Fibroblast of lung (primary cell): ENCODE data around the gene GCKR. TPM values are rescaled to one million over a fixed set of nuclear protein-coding genes. Genes with fewer than 3 reads are reported as not detected.

Experiments
- DNase-seq, 2 donors: peaks; one replicate each; pipeline versions ENCODE4 v3.0.0 to v3.0.0-alpha.2; 2010; ENCODE audit warnings: low read depth in 2 of 2
- H2AFZ ChIP-seq: 2 replicates; pipeline ENCODE4 v1.5.1; 2012; ENCODE audit warnings: low read length, control low read depth, inconsistent platforms
- H3K27ac ChIP-seq: 2 replicates; pipeline ENCODE4 v1.5.1; 2011; ENCODE audit warnings: low read length, control low read depth; ENCODE audit not compliant: insufficient read depth
- H3K27me3 ChIP-seq: 2 replicates; pipeline ENCODE4 v1.5.1; 2011; ENCODE audit warnings: mild to moderate bottlenecking, low read length; ENCODE audit not compliant: control insufficient read depth, insufficient read depth
- H3K36me3 ChIP-seq: 2 replicates; pipeline ENCODE4 v1.5.1; 2011; ENCODE audit warnings: low read length; ENCODE audit not compliant: control insufficient read depth, insufficient read depth
- H3K4me1 ChIP-seq: 2 replicates; pipeline ENCODE4 v1.5.1; 2011; ENCODE audit warnings: low read length; ENCODE audit not compliant: control insufficient read depth, insufficient read depth; ENCODE audit errors: extremely low read depth
- H3K4me2 ChIP-seq: 2 replicates; pipeline ENCODE4 v1.5.1; 2011; ENCODE audit warnings: low read length, control low read depth; ENCODE audit not compliant: insufficient read depth; ENCODE audit errors: extremely low read depth
- H3K4me3 ChIP-seq, 4 experiments: fragments of 200-600 bp in 1 of 4; sonication (generic) in 1 of 4; replicated peaks in 1 of 4; 2 replicates each; pipeline ENCODE4 v1.5.1; 2011 to 2016; ENCODE audit warnings: low read length in 4 of 4, low read depth in 3 of 4, mild to moderate bottlenecking in 3 of 4, control low read depth in 2 of 4, inconsistent platforms in 1 of 4, mixed read lengths in 1 of 4; ENCODE audit not compliant: insufficient read depth in 1 of 4; ENCODE audit errors: control extremely low read depth in 1 of 4
- H3K79me2 ChIP-seq: 2 replicates; pipeline ENCODE4 v1.5.1; 2012; ENCODE audit warnings: mild to moderate bottlenecking, low read length, inconsistent platforms; ENCODE audit not compliant: control insufficient read depth, insufficient read depth
- H3K9ac ChIP-seq: 2 replicates; pipeline ENCODE4 v1.5.1; 2011; ENCODE audit warnings: mild to moderate bottlenecking, low read length, control low read depth; ENCODE audit not compliant: insufficient read depth
- H3K9me3 ChIP-seq: 2 replicates; pipeline ENCODE4 v1.5.1; 2012; ENCODE audit warnings: low read depth, low read length; ENCODE audit not compliant: control insufficient read depth, insufficient read depth
- H4K20me1 ChIP-seq: 2 replicates; pipeline ENCODE4 v1.5.1; 2011; ENCODE audit warnings: low read length; ENCODE audit not compliant: control insufficient read depth, insufficient read depth; ENCODE audit errors: extremely low read depth
- EZH2 ChIP-seq: IDR thresholded peaks from 2 replicates; pipeline ENCODE4 v1.5.1; 2012; ENCODE audit warnings: low read length, control low read depth, mild to moderate bottlenecking; ENCODE audit errors: missing control alignments
- polyA plus RNA-seq, 2 donors: library from polyadenylated mRNA; depleted of rRNA in 1 of 2; stranded (reverse) in 1 of 2; unstranded in 1 of 2; fragments of >200 nt; gene quantifications; 2 replicates each; pipeline ENCODE4 v1.2.1, GENCODE V29; 2011 to 2012; ENCODE audit warnings: missing spikeins in 1 of 2
- total RNA-seq: library from RNA; depleted of rRNA; stranded (reverse); fragments of >200 nt; gene quantifications from 2 replicates; pipeline ENCODE4 v1.2.1, GENCODE V29; 2014
- TF ChIP-seq, protein P1 (sequence below), 2 donors: IDR thresholded peaks in 1 of 2; conservative IDR thresholded peaks in 1 of 2; 1 replicate in 1 of 2; 2 replicates in 1 of 2; pipeline ENCODE4 v1.5.1; 2011 to 2012; ENCODE audit warnings: low read length in 2 of 2, control low read depth in 1 of 2, inconsistent platforms in 1 of 2, low read depth in 1 of 2, mild to moderate bottlenecking in 1 of 2

Gene GCKR
- total and polyA plus RNA-seq, 2 donors (not counting 1 experiment from before 2014, with no cell fraction given): 0.16 to 0.50 TPM

DNA sequence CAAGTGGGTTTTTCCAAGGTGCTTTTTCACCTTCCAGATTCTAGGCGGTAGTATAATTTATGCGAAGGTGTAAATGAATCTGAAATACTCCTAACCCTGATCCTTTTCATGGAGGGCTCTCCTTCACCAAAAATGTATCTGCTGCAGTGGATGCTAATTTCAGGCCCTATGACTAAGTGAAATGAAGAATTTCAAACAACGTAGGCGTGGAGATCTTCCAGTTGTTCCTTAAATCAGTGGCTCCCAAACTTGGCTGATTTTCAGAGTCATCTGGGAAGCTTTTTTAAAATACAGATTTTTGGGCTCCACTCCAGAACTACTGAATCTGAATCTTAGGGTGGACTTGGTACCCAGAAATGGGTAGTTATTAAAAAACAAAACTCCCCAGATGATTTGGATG is 5.5 kb downstream of the GCKR start:
- Histone ChIP-seq H3K9me3 (no peaks in the 10 kb centered on the region), H3K4me2 (no peak overlapping the region), H3K9ac (no peak overlapping the region), H3K27me3 (no peaks in the 10 kb centered on the region), H2AFZ (no peak overlapping the region), H3K4me1 (no peaks in the 10 kb centered on the region), H3K27ac (no peak overlapping the region), H3K36me3 (no peaks in the 10 kb centered on the region), H3K4me3 (no peak overlapping the region), H3K79me2 (no peaks in the 10 kb centered on the region), H4K20me1 (no peaks in the 10 kb centered on the region)
- peak; percentile 27 to 41 for DNase-seq
- no peak for TF ChIP-seq EZH2
- TF ChIP-seq, protein P1, sequence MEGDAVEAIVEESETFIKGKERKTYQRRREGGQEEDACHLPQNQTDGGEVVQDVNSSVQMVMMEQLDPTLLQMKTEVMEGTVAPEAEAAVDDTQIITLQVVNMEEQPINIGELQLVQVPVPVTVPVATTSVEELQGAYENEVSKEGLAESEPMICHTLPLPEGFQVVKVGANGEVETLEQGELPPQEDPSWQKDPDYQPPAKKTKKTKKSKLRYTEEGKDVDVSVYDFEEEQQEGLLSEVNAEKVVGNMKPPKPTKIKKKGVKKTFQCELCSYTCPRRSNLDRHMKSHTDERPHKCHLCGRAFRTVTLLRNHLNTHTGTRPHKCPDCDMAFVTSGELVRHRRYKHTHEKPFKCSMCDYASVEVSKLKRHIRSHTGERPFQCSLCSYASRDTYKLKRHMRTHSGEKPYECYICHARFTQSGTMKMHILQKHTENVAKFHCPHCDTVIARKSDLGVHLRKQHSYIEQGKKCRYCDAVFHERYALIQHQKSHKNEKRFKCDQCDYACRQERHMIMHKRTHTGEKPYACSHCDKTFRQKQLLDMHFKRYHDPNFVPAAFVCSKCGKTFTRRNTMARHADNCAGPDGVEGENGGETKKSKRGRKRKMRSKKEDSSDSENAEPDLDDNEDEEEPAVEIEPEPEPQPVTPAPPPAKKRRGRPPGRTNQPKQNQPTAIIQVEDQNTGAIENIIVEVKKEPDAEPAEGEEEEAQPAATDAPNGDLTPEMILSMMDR (conservative IDR thresholded peaks at IDR 0.05 in 1 of 2, IDR thresholded peaks at IDR 0.05 in 1 of 2; ENCODE audit: low read depth in 1 of 2, low read length in 2 of 2): no peak

DNA sequence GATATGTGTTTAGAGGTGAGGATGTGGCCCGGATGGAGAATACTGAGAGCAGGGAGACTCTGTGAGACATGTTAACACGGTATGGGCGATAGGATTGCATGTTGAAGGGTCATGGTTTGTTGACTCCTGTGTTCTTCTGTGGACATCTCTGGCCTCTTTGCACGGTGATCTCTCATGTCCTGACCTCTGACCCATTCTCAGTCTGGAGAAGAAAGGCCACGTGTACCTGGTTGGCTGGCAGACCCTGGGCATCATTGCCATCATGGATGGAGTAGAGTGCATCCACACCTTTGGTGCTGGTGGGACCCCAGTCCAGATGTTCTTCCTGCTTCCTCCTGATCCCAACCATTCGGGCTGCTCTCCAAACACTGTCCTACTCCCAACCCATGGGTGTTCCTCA is 9.9 kb downstream of the GCKR start:
- Histone ChIP-seq H3K36me3 (no peaks in the 10 kb centered on the region), H3K27ac (no peak overlapping the region), H4K20me1 (no peaks in the 10 kb centered on the region), H3K9ac (no peak overlapping the region), H3K4me1 (no peaks in the 10 kb centered on the region), H2AFZ (no peak overlapping the region), H3K9me3 (no peaks in the 10 kb centered on the region), H3K4me3 (no peak overlapping the region), H3K79me2 (no peaks in the 10 kb centered on the region), H3K4me2 (no peak overlapping the region), H3K27me3 (no peaks in the 10 kb centered on the region)
- DNase-seq: no peak
- TF ChIP-seq, protein P1 (conservative IDR thresholded peaks at IDR 0.05 in 1 of 2, IDR thresholded peaks at IDR 0.05 in 1 of 2; ENCODE audit: low read depth in 1 of 2, low read length in 2 of 2): no peak
- no peak for TF ChIP-seq EZH2

DNA sequence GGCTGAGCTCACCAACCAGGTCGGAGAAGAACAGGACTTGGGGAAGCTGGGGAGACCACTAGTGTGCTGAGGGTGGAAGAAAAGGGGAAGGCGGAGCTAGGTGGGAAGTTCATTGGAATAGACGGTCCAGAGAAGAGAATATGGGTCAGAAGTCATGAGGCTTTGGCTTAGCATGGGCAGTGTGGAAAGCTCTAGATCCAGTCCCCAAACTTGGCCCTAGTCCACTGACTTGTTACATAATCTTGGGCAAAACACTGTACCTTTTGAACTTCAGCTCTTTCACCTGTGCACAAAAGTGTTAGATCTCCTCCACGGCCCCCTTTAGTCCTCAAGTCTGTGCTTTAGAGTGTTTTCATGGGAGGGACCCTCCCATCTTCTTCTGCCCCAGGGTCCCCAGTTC is 10.7 kb downstream of the GCKR start:
- Histone ChIP-seq H3K27ac (no peak overlapping the region), H3K27me3 (no peaks in the 10 kb centered on the region), H3K9me3 (no peaks in the 10 kb centered on the region), H3K9ac (no peak overlapping the region), H3K4me1 (no peaks in the 10 kb centered on the region), H4K20me1 (no peaks in the 10 kb centered on the region), H2AFZ (no peak overlapping the region), H3K4me3 (no peak overlapping the region), H3K4me2 (no peak overlapping the region), H3K36me3 (no peaks in the 10 kb centered on the region), H3K79me2 (no peaks in the 10 kb centered on the region)
- no peak for TF ChIP-seq EZH2
- TF ChIP-seq, protein P1 (conservative IDR thresholded peaks at IDR 0.05 in 1 of 2, IDR thresholded peaks at IDR 0.05 in 1 of 2; ENCODE audit: low read depth in 1 of 2, low read length in 2 of 2): no peak
- DNase-seq: no peak
